ENCODE data around the gene ENOSF1.
"Not testable (repeated sequence)": the region's sequence is repeated elsewhere in the genome, so short reads cannot be mapped to it uniquely, and the experiment has no call there.

The ENOSF1 gene

GRCh38 chr18:712401-713134 is at the start of gene ENOSF1:
Gene ENOSF1 (minus strand): TSS chr18:712630. CDS start chr18:712587, 43 bp downstream.
- DNase-seq, result peak; percentile 46

DNA sequence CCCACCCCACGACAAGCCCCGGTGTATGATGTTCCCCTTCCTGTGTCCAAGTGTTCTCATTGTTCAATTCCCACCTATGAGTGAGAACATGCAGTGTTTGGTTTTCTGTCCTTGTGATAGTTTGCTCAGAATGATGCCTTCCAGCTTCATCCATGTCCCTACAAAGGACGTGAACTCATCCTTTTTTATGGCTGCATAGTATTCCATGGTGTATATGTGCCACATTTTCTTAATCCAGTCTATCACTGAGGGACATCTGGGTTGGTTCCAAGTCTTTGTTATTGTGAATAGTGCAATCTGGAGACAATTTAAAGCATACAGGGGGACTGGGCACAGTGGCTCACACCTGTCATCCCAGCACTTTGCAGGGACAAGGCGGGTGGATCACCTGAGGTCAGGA is 47.4 kb upstream of the ENOSF1 start:
- DNase-seq, result not testable (repeated sequence)

GRCh38 chr18:755506-755905 is 43.1 kb upstream of the ENOSF1 start:
- no peak for DNase-seq

- DNase-seq, result no peak
Measured at GRCh38 chr18:754656-755055, 42.2 kb upstream of the ENOSF1 start.

GRCh38 chr18:750456-750855 is 38.0 kb upstream of the ENOSF1 start:
- DNase-seq, result no peak

GRCh38 chr18:744832-745597 is 32.6 kb upstream of the ENOSF1 start:
- no peak for DNase-seq

- peak; percentile 48 for DNase-seq
Measured at GRCh38 chr18:741931-742512, 29.6 kb upstream of the ENOSF1 start.

DNA sequence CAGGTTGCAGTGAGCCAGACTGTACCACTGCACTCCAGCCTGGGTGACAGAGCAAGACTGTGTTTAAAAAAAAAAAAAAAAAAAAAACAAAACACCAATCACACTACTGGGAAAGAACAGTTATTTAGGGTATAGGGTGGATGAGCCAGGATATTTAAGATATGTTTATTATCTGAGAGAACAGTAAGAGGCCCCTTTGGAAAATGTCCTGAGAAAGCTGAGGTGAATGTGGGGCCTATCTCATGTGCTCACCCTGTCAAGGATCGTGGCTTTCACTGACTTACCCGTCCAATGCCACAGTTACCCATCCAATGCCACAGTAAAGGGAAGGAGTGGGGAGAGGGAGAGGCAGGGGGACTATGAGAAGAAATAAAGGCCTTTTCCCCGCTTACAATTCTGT is 19.9 kb upstream of the ENOSF1 start:
- no peak for DNase-seq

- no peak for DNase-seq
Measured at GRCh38 chr18:731185-731584, 18.8 kb upstream of the ENOSF1 start.

GRCh38 chr18:730692-731091 is 18.3 kb upstream of the ENOSF1 start:
- DNase-seq, result no peak

- DNase-seq, result not testable (repeated sequence)
Measured at GRCh38 chr18:730120-730519, 17.7 kb upstream of the ENOSF1 start.

GRCh38 chr18:725646-726045 is 13.2 kb upstream of the ENOSF1 start:
- DNase-seq, result no peak

DNA sequence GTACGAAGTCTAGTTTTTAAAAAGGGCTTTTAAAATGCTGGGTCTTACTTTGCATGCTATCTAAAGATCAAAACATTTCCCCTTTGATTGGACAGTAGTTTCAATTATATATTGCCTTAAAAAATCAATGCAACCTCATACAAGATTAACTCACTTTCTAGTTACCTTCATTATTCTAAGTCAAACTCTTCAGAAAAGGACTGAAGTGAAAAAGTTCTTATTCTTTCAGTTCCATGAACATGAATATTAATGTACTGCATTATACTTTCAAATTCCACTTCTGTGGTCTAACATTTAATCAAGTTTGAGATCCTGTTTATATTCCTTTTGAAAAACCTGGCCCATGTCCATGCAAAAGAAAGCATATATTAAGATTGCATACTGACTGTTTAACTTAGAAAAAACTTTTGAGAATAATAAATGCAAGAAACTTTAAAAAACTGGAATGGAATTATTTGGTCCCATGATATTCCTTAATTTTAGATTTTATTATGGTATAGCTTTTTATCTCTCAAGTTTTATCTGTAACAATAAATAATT is 11.2 kb upstream of the ENOSF1 start:
- no peak for DNase-seq

GRCh38 chr18:717003-717402 is 4.6 kb upstream of the ENOSF1 start:
- no peak for DNase-seq

DNA sequence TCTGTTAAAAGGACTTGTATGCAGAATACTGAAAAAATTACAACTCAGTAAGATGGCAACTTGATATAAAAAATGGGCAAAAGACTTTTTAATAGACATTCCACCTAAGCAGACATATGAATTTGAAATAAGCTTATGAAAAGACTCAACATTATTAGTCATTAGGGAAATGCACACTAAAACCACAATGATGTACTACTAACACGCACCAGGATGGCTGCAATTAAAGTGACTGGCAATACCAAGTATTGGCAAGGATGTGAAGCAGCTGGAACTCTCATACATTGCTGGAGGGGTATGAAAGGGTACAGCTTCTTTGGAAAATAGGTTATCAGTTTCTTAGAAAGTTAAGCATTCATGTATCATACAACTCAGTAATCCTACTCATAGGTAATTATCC is 3.2 kb upstream of the ENOSF1 start:
- no peak for DNase-seq

DNA sequence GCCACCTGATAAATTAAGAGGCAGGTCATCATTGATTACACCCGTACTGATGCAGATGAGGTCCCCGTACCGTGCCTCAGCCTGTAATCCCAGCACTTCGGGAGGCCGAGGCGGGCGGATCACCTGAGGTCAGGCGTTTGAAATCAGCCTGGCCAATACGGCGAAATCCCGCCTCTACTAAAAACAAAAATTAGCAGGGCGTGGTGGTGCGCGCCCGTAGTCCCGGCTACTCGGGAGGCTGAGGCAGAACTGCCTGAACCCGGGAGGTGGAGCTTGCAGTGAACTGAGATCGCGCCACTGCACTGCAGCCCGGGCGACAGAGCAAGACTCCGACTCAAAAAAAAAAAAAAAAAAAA is 683 bp upstream of the ENOSF1 start:
- no peak for DNase-seq

- DNase-seq, result peak; percentile 14
Measured at GRCh38 chr18:711657-712400, 601 bp downstream of the ENOSF1 start.

DNA sequence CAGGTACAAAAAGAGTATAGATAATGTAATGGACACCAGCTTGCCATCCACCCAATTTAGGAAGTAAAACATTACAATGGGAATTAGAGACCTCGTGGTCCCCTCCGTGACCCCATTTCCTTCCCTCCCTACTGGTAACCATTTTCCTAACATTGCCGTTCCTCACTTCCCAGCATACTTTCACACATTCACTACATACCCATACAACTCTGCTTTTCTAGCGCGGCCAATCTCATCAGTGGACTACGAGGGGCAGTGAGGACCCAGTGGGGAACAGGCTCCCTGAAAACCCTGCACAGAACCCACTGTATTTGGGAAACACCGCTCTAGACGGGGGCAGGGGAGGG is 1.1 kb downstream of the ENOSF1 start:
- DNase-seq, result no peak

- DNase-seq, result no peak
Measured at GRCh38 chr18:710418-711300, 1.8 kb downstream of the ENOSF1 start.

DNA sequence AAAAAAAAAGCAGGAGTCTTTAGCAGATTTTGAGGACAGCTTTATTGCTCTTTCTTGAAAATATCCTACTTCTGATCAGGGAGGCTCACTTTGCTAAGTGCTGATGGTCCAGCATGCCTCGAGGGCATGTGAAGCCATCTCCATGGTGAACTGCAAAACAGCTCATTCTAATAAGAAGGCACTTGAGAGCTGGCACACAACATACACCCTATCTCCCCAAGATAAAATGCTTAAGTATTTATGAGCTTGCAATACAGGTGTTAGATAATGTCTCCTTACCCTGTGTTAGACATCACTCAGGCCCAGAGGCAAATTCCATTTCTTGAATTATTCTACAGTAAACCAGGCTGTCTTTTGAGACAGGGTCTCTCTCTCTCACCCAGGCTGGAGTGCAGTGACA is 2.7 kb downstream of the ENOSF1 start:
- no peak for DNase-seq

DNA sequence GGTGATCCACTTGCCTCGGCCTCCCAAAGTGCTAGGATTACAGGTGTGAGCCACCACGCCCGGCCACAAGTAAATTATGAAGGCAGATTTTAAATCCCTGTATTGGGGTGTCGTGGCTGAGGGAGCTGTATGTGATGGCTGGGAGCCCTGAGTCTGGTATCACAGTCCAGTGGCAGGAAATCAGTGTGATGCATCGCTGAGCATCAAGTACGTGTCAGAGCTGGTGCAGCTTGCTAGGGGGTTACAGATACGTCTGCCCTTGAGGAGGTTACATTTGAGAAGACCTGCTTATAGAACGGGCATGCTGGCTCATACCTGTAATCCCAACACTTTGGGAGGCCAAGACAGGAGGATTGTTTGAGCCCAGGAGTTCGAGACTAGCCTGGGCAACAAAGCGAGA is 4.3 kb downstream of the ENOSF1 start:
- DNase-seq, result no peak

DNA sequence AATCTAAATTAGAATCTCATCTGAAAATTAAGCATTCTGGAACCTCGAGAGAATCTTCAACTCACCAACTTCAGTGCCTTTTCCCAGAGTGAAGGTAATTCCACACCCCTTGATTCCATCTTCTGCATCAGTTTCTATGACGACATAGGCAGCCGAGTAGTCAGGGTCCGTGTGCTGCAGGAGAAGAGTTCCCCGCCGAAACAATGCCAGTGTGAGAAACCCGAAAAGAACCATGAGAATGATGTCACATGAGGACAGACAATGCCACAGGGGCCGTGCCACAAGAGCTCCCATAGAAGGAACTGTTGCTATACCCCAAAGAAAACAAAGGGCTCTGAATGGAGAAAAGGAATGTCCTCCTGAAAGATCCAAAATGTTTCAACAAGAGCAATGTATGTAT is 6.0 kb downstream of the ENOSF1 start:
- DNase-seq, result no peak
